ENCODE measurements around the gene TTC24.

DNA sequence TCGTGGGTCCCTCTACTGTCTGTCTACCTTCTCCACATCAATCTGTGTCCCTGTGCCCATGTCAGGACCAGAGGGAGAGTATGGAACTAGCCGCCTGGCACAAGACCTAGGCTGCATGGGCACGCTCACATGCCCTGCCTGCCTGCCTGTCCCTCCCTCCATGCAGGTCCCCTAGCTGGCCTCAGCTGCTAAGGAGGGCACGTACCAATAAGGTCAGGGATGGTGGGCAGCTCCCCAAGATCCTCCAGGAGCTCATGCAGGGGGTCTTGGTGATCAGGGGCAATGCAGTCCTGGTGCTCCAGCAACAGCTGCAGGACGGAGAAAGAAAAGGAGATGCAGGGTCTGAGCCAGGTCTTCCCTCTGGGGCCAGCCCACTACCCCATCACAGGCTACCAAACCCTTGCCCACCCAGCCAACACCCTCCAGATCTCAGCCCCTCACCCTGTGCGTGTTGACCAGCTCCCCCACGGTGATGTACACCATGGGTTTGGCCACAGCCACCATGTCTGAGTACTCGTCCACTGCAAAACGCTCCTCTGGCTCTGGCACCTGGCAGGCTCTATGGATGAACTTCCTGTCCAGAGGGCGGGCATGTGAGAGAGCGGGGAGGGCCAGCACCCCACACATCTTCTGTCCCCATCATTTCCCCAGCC lies 45.8 kb upstream of the TTC24 start:
- TF ChIP-seq POLR2A (IDR thresholded peaks at IDR 0.05): no peak
- TF ChIP-seq, protein P1, sequence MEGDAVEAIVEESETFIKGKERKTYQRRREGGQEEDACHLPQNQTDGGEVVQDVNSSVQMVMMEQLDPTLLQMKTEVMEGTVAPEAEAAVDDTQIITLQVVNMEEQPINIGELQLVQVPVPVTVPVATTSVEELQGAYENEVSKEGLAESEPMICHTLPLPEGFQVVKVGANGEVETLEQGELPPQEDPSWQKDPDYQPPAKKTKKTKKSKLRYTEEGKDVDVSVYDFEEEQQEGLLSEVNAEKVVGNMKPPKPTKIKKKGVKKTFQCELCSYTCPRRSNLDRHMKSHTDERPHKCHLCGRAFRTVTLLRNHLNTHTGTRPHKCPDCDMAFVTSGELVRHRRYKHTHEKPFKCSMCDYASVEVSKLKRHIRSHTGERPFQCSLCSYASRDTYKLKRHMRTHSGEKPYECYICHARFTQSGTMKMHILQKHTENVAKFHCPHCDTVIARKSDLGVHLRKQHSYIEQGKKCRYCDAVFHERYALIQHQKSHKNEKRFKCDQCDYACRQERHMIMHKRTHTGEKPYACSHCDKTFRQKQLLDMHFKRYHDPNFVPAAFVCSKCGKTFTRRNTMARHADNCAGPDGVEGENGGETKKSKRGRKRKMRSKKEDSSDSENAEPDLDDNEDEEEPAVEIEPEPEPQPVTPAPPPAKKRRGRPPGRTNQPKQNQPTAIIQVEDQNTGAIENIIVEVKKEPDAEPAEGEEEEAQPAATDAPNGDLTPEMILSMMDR (IDR thresholded peaks at IDR 0.05): no peak

Measured in thyroid gland (tissue), 4 donors.